Endothelial cell of umbilical vein (primary cell): ENCODE data around the gene KCNK1. TPM values are rescaled to one million over a fixed set of nuclear protein-coding genes. Genes with fewer than 3 reads are reported as not detected.

Experiments
- BruUV-seq: library from RNA; stranded (reverse); fragments of 400-500 nt; replicated peaks from 2 replicates; lab custom pipeline; 2021; lab: Mats Ljungman, UMichigan
- CTCF ChIA-PET: fragments of 300-600, 350-600 bp; sonication (Branson Sonifier 250); formaldehyde crosslinking; loops from one replicate; lab custom pipeline; 2021; ENCODE audit warnings: antibody characterized with exemption, inconsistent platforms; lab: Charles Lee
- POLR2A ChIA-PET: fragments of 300-600, 350-600 bp; sonication (Branson Sonifier 250); formaldehyde crosslinking; loops from one replicate; lab custom pipeline; 2021; ENCODE audit warnings: antibody characterized with exemption, inconsistent platforms; lab: Charles Lee
- DNase-seq: peaks from one replicate; pipeline ENCODE4 v3.0.0-alpha.2; 2011; ENCODE audit warnings: low read depth, low spot score
- FAIRE-seq: peaks from 2 replicates; lab custom pipeline; 2011; peaks lifted over from hg19 to GRCh38; lab: Jason Lieb, UNC
- H2AFZ ChIP-seq: 2 replicates; pipeline ENCODE4 v1.6.0; 2012; ENCODE audit warnings: low read depth, low read length, control low read depth, inconsistent platforms
- H3K27ac ChIP-seq: 2 replicates; pipeline ENCODE4 v1.5.1; 2011; ENCODE audit warnings: low read depth, mild to moderate bottlenecking, control low read depth, low read length, moderate library complexity; ENCODE audit not compliant: insufficient read depth
- H3K27me3 ChIP-seq, 2 experiments: 2 replicates each; pipeline versions ENCODE4 v1.6.0 to v1.6.1; 2011; ENCODE audit warnings: low read length in 2 of 2, mixed read lengths in 1 of 2; ENCODE audit not compliant: control insufficient read depth in 2 of 2, insufficient read depth in 2 of 2
- H3K36me3 ChIP-seq, 2 experiments: 2 replicates in 1 of 2; 3 replicates in 1 of 2; pipeline ENCODE4 v1.5.1; 2011; ENCODE audit warnings: low read length in 2 of 2, mild to moderate bottlenecking in 1 of 2, moderate library complexity in 1 of 2; ENCODE audit not compliant: control insufficient read depth in 2 of 2, insufficient read depth in 2 of 2; ENCODE audit errors: extremely low read depth in 1 of 2
- H3K4me1 ChIP-seq: 3 replicates; pipeline ENCODE4 v1.5.1; 2011; ENCODE audit warnings: mild to moderate bottlenecking, low read length; ENCODE audit not compliant: control insufficient read depth, insufficient read depth; ENCODE audit errors: extremely low read depth
- H3K4me2 ChIP-seq: 2 replicates; pipeline ENCODE4 v1.6.1; 2011; ENCODE audit warnings: low read length, control low read depth, mixed read lengths; ENCODE audit not compliant: insufficient read depth
- H3K4me3 ChIP-seq, 3 experiments: fragments of 200-600 bp in 1 of 3; sonication (generic), shearing (Covaris generic) in 1 of 3; replicated peaks in 1 of 3; 2 replicates each; pipeline ENCODE4 v1.5.1; 2011 to 2016; ENCODE audit warnings: control low read depth in 3 of 3, low read length in 3 of 3, mild to moderate bottlenecking in 2 of 3, inconsistent platforms in 1 of 3, low read depth in 1 of 3, moderate library complexity in 1 of 3; ENCODE audit not compliant: insufficient read depth in 1 of 3
- H3K79me2 ChIP-seq: 2 replicates; pipeline ENCODE4 v1.6.0; 2012; ENCODE audit warnings: low read length, inconsistent platforms; ENCODE audit not compliant: control insufficient read depth, insufficient read depth
- H3K9ac ChIP-seq: replicated peaks from 2 replicates; pipeline ENCODE3; 2011; ENCODE audit warnings: low read length, control low read depth; ENCODE audit not compliant: insufficient read depth; ENCODE audit errors: extremely low read depth
- H3K9me1 ChIP-seq: replicated peaks from 3 replicates; pipeline ENCODE4 v1.6.0; 2011; ENCODE audit warnings: mild to moderate bottlenecking, low read length; ENCODE audit not compliant: control insufficient read depth, insufficient read depth; ENCODE audit errors: extremely low read depth
- H3K9me3 ChIP-seq: replicated peaks from 2 replicates; pipeline ENCODE4 v1.5.1; 2012; ENCODE audit warnings: low read length, inconsistent platforms; ENCODE audit not compliant: control insufficient read depth, insufficient read depth
- H4K20me1 ChIP-seq: replicated peaks from 2 replicates; pipeline ENCODE3; 2011; ENCODE audit warnings: mild to moderate bottlenecking, low read length; ENCODE audit not compliant: control insufficient read depth, insufficient read depth; ENCODE audit errors: extremely low read depth
- CTCF ChIP-seq, 2 donors: IDR thresholded peaks; 1 replicate in 1 of 2; 2 replicates in 1 of 2; pipeline ENCODE4 v1.5.1; 2011; ENCODE audit warnings: low read length in 2 of 2, mild to moderate bottlenecking in 2 of 2, moderate library complexity in 2 of 2, control low read depth in 1 of 2, inconsistent platforms in 1 of 2, low read depth in 1 of 2; ENCODE audit not compliant: insufficient read depth in 1 of 2; ENCODE audit errors: extremely low read depth in 1 of 2
- EZH2 ChIP-seq: IDR thresholded peaks from 2 replicates; pipeline ENCODE4 v1.6.1; 2012; ENCODE audit warnings: borderline replicate concordance, low read depth, mild to moderate bottlenecking, moderate library complexity, low read length, inconsistent platforms; ENCODE audit not compliant: severe bottlenecking
- FOS ChIP-seq: IDR thresholded peaks from 2 replicates; pipeline ENCODE4 v1.6.1; 2011; ENCODE audit warnings: mild to moderate bottlenecking, low read length, moderate library complexity, borderline replicate concordance; ENCODE audit not compliant: insufficient read depth
- JUN ChIP-seq: IDR thresholded peaks from 2 replicates; pipeline ENCODE4 v1.6.1; 2011; ENCODE audit warnings: borderline replicate concordance, low read depth; ENCODE audit not compliant: insufficient read length, insufficient read depth
- MAX ChIP-seq: IDR thresholded peaks from 2 replicates; pipeline ENCODE4 v1.6.1; 2011; ENCODE audit not compliant: insufficient read depth, insufficient read length
- MYC ChIP-seq: IDR thresholded peaks from one replicate; pipeline ENCODE4 v1.6.1; 2011; ENCODE audit warnings: mild to moderate bottlenecking, low read depth, low read length
- POLR2A ChIP-seq: IDR thresholded peaks from 2 replicates; pipeline ENCODE4 v1.6.1; 2012; ENCODE audit warnings: low read depth, mild to moderate bottlenecking, control low read depth, low read length
- dilution Hi-C: fragments of 300-500 bp; cut with MboI; formaldehyde crosslinking; loops from one replicate; pipeline ENCODE4 v1.15.0; 2019; ENCODE audit warnings: low sequenced_read_pairs; ENCODE audit not compliant: extremely low pct_ligation_motif_present
- intact Hi-C: fragments of 100-400 bp; cut with micrococcal nuclease; formaldehyde crosslinking; loops from one replicate; pipeline ENCODE4 v1.10.0; 2022
- polyA plus RNA-seq, 4 experiments: library from polyadenylated mRNA; depleted of rRNA in 3 of 4; stranded (reverse) in 3 of 4; unstranded in 1 of 4; fragments of >200 nt; gene quantifications; 2 replicates each; pipeline versions ENCODE4 v1.2.1 to v1.2.3, GENCODE V29; 2011 to 2012; ENCODE audit warnings: missing spikeins in 1 of 4
- total RNA-seq: library from RNA; stranded (reverse); gene quantifications from 2 replicates; pipeline ENCODE4 v1.2.3, GENCODE V29; 2021

The KCNK1 gene
- total and polyA plus RNA-seq, 2 donors (not counting 3 experiments of a cell fraction or from before 2014, with no cell fraction given) = 0.83 to 2.8 TPM

DNA sequence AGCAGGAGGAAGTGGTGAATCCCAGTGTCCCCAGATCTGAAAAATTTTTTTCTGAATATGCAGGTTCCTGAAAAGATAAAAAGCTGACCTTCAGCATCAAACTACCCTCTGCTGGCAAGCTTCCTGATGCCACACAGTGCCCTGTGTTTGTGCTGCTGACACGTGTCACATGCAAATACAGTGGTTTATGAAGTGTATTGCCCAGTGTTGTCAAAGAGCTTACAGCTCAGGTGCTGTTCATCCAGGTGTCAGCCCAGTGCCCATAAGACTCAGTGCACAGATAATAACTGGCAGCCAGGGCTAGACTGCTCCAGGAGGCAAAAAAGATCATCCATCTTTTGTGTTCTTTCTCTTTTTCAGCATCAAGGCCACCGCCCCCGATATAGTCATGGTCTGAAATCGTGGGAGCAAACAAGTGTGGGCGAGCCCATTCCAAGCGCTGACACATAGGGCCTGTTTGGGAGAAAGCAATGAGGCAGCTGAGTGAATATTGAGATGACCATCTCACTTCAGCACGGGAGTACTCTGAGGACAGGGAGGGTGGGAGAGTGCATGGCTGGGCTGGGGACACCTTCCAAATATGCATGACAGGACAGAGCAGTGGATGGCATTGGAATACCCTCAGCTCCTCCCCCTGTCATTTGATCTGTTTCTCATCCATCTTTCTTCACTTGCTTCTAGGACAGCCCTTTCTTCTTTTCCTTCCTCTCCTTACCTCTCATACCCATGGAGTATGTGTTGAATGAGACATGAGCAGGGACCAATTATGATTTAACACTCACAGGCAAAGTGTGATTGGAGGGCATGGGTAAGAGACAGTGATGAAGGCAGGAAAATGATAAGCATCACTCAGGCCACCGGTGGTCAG lies 6.4 kb upstream of the KCNK1 start:
- H3K9ac ChIP-seq = no peak overlapping the region
- TF ChIP-seq MAX = no peak
- TF ChIP-seq JUN = no peak
- no peak for TF ChIP-seq CTCF (IDR thresholded peaks at IDR 0.05; ENCODE audit: extremely low read depth in 1 of 2, insufficient read depth in 1 of 2, low read depth in 1 of 2, low read length in 2 of 2)
- no peak for TF ChIP-seq POLR2A
- no peak for TF ChIP-seq EZH2
- no peak for TF ChIP-seq FOS
- TF ChIP-seq MYC = no peak
- H3K4me2 ChIP-seq = no peak overlapping the region
- ChIA-PET POLR2A (no interaction called here), CTCF (no interaction called here)
- peaks cover 0 to 5% of the 10 kb centered on the region in 2 experiments for H3K27me3 ChIP-seq
- H3K27ac ChIP-seq = no peak overlapping the region
- intact Hi-C loops (no loop called here), dilution Hi-C loops (no loop called here)
- no peaks in the 10 kb centered on the region for H3K4me1 ChIP-seq
- no peaks in the 10 kb centered on the region for H3K79me2 ChIP-seq
- H2AFZ ChIP-seq = no peak overlapping the region
- no TSS peak for BruUV-seq
- no peaks in the 10 kb centered on the region for H3K9me3 ChIP-seq
- no peak for FAIRE-seq
- H3K36me3 ChIP-seq = no peaks in the 10 kb centered on the region
- H4K20me1 ChIP-seq = no peaks in the 10 kb centered on the region
- H3K4me3 ChIP-seq = no peak overlapping the region
- H3K9me1 ChIP-seq = no peaks in the 10 kb centered on the region
- no peak for DNase-seq
